Esophagus muscularis mucosa (tissue), 4 donors: Measurements from ENCODE around the gene PRR15L. TPM values are rescaled to one million over a fixed set of nuclear protein-coding genes. Genes with fewer than 3 reads are reported as not detected.

Experiments used
- DNase-seq: peaks from one replicate; pipeline ENCODE4 v3.0.0-alpha.2; 2017; ENCODE audit errors: extremely low spot score
- H3K27ac ChIP-seq, 4 donors: fragments of 200-600 bp; sonication (generic); replicated peaks in 1 of 4; 1 replicate in 3 of 4; 2 replicates in 1 of 4; pipeline ENCODE4 v1.5.1; 2016 to 2019; ENCODE audit warnings: mild to moderate bottlenecking in 1 of 4
- H3K27me3 ChIP-seq, 4 donors: fragments of 200-600 bp; sonication (generic); one replicate each; pipeline versions ENCODE4 v1.5.1 to v1.6.0; 2016 to 2019
- H3K36me3 ChIP-seq, 4 donors: fragments of 200-600 bp; sonication (generic); one replicate each; pipeline ENCODE4 v1.5.1; 2016 to 2019
- H3K4me1 ChIP-seq, 4 donors: fragments of 200-600 bp; sonication (generic); one replicate each; pipeline ENCODE4 v1.5.1; 2016 to 2019
- H3K4me3 ChIP-seq, 4 donors: fragments of 200-600 bp; sonication (generic); 1 replicate in 2 of 4; 2 replicates in 2 of 4; pipeline ENCODE4 v1.5.1; 2016 to 2019; ENCODE audit warnings: mild to moderate bottlenecking in 4 of 4, moderate library complexity in 1 of 4
- H3K9me3 ChIP-seq, 4 donors: fragments of 200-600 bp; sonication (generic); 1 replicate in 3 of 4; 2 replicates in 1 of 4; pipeline ENCODE4 v1.5.1; 2016 to 2019
- EP300 ChIP-seq: sonication (generic); formaldehyde crosslinking; IDR thresholded peaks from one replicate; pipeline ENCODE4 v1.6.1; 2017; ENCODE audit warnings: antibody characterized with exemption
- POLR2A ChIP-seq: fragments of 450-650 bp; IDR thresholded peaks from one replicate; pipeline ENCODE4 v1.6.1; 2017; ENCODE audit warnings: antibody characterized with exemption, moderate library complexity, mild to moderate bottlenecking, low read depth
- POLR2AphosphoS5 ChIP-seq, 2 donors: sonication (generic); formaldehyde crosslinking; IDR thresholded peaks; one replicate each; pipeline ENCODE4 v1.6.1; 2017; ENCODE audit warnings: antibody characterized with exemption in 2 of 2
- WGBS: methylation state at CpG from one replicate; pipeline ENCODE4 v1.1.5; 2018; 5-methylcytosine and 5-hydroxymethylcytosine counted together
- intact Hi-C: fragments of 100-400 bp; cut with DNase I; formaldehyde crosslinking; loops from one replicate; pipeline ENCODE4 v1.15.1; 2023
- total RNA-seq, 4 donors: library from RNA; depleted of rRNA; stranded (reverse); fragments of >200 nt; gene quantifications; one replicate each; pipeline versions ENCODE4 v1.1.0 to v1.2.1, GENCODE V29; 2016
- TF ChIP-seq, protein P1 (sequence below), 3 experiments: fragments of 200-600 bp in 2 of 3; fragments of 450-650 bp in 1 of 3; sonication (generic) in 2 of 3; IDR thresholded peaks; one replicate each; pipeline ENCODE4 v1.5.1; 2017 to 2019; ENCODE audit warnings: antibody characterized with exemption in 3 of 3, mild to moderate bottlenecking in 2 of 3, moderate library complexity in 1 of 3

PRR15L gene
- total RNA-seq, 4 donors from 2014 or later = not detected

DNA sequence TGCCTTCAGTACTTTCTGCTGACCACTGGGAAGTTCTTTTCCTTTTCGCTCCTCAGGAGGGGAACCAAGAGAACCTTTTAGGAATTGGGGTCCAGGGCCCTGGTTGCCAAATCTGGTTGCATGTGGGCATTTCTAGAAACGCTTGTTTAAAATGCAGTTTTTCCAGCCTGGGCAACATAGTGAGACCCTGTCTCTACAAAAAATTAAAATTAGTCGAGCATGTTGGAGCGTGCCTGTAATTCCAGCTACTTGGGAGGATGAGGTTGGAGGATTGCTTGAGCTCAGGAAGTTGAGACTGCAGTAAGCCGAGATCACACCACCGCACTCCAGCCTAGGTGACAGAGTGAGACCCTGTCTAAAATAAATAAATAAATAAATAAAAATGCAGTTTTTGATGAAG is 15.1 kb downstream of the PRR15L start:
- WGBS = 76% methylated on average over 6 of the region's 6 CpGs
- Histone ChIP-seq H3K27me3 (no peaks in the 10 kb centered on the region), H3K4me1 (peaks cover 20 to 55% (median 35%) of the 10 kb centered on the region in 4 donors), H3K36me3 (peaks cover 0 to 38% (median 28%) of the 10 kb centered on the region in 4 donors), H3K9me3 (no peaks in the 10 kb centered on the region), H3K4me3 (peak overlapping the region; percentile 77 to 97 (median 90)), H3K27ac (peak overlapping the region in 2 of 4 donors; percentile 81 to 88)
- no peak for DNase-seq
- TF ChIP-seq POLR2A = no peak
- TF ChIP-seq POLR2AphosphoS5 (IDR thresholded peaks at IDR 0.05) = no peak
- no peak for TF ChIP-seq EP300
- TF ChIP-seq, protein P1, sequence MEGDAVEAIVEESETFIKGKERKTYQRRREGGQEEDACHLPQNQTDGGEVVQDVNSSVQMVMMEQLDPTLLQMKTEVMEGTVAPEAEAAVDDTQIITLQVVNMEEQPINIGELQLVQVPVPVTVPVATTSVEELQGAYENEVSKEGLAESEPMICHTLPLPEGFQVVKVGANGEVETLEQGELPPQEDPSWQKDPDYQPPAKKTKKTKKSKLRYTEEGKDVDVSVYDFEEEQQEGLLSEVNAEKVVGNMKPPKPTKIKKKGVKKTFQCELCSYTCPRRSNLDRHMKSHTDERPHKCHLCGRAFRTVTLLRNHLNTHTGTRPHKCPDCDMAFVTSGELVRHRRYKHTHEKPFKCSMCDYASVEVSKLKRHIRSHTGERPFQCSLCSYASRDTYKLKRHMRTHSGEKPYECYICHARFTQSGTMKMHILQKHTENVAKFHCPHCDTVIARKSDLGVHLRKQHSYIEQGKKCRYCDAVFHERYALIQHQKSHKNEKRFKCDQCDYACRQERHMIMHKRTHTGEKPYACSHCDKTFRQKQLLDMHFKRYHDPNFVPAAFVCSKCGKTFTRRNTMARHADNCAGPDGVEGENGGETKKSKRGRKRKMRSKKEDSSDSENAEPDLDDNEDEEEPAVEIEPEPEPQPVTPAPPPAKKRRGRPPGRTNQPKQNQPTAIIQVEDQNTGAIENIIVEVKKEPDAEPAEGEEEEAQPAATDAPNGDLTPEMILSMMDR (IDR thresholded peaks at IDR 0.05) = no peak
- intact Hi-C loops = loop anchor here (5.0 to 10.0 kb wide), 2 partner anchors 50 to 98 kb away; partner anchors contain the start of gene SCRN2

DNA sequence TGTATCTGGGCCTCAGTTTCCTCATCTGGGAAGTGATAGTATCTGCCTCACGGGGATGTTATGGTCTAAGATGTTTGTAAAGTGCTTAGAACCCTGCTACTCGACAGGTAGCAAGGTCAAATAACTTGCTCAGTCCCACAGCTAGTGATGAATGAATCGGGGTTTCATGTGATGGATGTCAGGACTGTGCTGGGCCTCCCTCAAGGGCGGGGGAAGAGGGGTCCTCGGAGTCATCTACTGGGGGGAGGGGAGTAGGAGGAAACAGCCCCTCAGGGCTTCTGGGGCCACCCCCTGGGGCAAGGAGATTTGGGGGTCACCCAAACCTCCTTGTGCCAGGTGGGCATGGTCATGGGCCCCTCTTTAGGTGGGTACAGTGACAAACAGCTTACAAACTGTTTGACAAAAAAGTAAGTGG is 15.6 kb downstream of the PRR15L start:
- H3K4me1 ChIP-seq = peaks cover 20 to 54% (median 35%) of the 10 kb centered on the region in 4 donors
- peak overlapping the region; percentile 77 to 97 (median 90) for H3K4me3 ChIP-seq
- DNase-seq = no peak
- no peak for TF ChIP-seq EP300
- TF ChIP-seq POLR2AphosphoS5 (IDR thresholded peaks at IDR 0.05) = no peak
- TF ChIP-seq, protein P1 (IDR thresholded peaks at IDR 0.05) = no peak
- TF ChIP-seq POLR2A = no peak
- 12% methylated on average over 4 of the region's 5 CpGs for WGBS
- H3K9me3 ChIP-seq = no peaks in the 10 kb centered on the region
- peak overlapping the region; percentile 81 to 88 (median 87) for H3K27ac ChIP-seq
- H3K36me3 ChIP-seq = peaks cover 0 to 38% (median 28%) of the 10 kb centered on the region in 4 donors
- no peaks in the 10 kb centered on the region for H3K27me3 ChIP-seq
- intact Hi-C loops = loop anchor here (5.0 to 10.0 kb wide), 2 partner anchors 50 to 97 kb away; partner anchors contain the start of gene SCRN2

DNA sequence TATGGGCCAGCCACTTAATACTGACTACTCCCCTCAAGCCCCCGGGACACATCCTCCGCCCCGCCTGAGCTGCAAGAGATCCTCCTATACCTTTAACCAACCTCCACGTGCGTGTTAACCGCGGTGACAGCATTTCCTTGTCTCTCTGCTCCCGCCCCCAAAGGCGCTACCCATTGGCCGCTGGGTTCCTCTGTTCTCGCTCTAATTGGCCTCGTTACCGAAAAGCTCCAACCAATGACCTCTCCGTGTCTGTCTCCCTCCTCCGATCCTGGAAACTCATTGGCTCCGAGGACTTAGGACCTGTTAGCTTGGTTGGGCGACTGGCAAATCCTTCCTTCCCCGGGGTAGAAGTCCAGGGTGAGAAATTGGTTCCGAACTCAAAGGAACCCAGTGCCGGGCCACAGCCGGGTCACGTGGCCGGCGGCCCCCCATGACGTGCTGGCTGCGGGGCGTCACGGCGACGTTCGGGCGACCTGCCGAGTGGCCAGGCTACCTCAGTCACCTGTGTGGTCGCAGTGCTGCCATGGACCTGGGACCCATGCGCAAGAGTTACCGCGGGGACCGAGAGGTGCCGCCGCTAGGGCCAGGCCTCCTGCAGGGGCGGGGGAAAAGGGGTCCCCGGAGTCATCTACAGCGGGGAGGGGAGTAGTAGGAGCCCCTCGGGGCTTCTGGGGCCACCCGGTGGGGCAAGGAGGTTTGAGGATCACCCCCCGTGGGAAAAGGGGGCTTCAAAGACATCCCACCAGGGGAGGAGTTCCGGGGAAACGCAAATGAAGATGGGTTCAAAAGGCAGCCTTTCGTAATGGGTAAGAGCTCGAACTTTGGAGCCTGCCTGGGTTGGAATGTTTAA is 16.2 kb downstream of the PRR15L start, which contains the start of gene PNPO:
TSS of gene PNPO (plus strand) at position 326 of the 850 bp plus-strand sequence. CDS start at position 431, 105 bp downstream.
- WGBS = under 1% methylated on average over 33 of the region's 50 CpGs
- no peaks in the 10 kb centered on the region for H3K9me3 ChIP-seq
- TF ChIP-seq EP300 (no peak), POLR2AphosphoS5 (IDR thresholded peaks at IDR 0.05) (peak; percentile 78 to 80), POLR2A (no peak)
- TF ChIP-seq, protein P1 (IDR thresholded peaks at IDR 0.05) = peak in 1 of 3 experiments; percentile 2

DNA sequence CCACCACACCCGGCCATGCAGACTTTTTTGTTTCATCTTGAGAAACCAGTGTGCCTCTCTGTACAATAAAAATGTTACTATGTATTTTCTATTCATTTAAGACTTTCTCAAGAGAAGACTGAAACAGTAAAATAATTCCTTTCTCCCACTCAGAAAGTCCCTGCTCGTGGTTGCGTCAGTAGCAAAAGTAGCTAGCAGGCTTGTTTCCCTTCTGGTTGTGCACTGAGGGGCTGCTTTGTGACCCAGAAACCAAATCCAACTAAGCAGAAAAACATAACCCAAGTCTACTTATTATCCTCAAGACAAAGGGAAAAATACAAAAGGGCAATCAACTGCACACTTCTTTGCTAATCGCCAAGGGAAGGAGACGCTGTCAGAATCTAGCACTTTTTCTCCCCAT is 19.7 kb downstream of the PRR15L start:
- WGBS = 89% methylated on average over 5 of the region's 5 CpGs
- H3K4me1 ChIP-seq = peaks cover 12 to 24% (median 22%) of the 10 kb centered on the region in 4 donors
- intact Hi-C loops = no loop called here
- no peak overlapping the region for H3K27ac ChIP-seq
- H3K27me3 ChIP-seq = no peaks in the 10 kb centered on the region
- no peak for TF ChIP-seq POLR2A
- TF ChIP-seq, protein P1 (IDR thresholded peaks at IDR 0.05) = no peak
- no peak for TF ChIP-seq EP300
- TF ChIP-seq POLR2AphosphoS5 (IDR thresholded peaks at IDR 0.05) = no peak
- no peak for DNase-seq
- H3K9me3 ChIP-seq = no peaks in the 10 kb centered on the region
- H3K4me3 ChIP-seq = no peak overlapping the region
- H3K36me3 ChIP-seq = no peaks in the 10 kb centered on the region

More for the DNA sequence above, 16.2 kb downstream of the PRR15L start, which contains the start of gene PNPO:
- peak within 1 kb of the TSS; percentile 77 to 97 (median 90) for H3K4me3 ChIP-seq
- peaks cover 0 to 34% (median 25%) of the 10 kb centered on the region in 4 donors for H3K36me3 ChIP-seq
- intact Hi-C loops = loop anchor here (5.0 to 10.0 kb wide), 2 partner anchors 49 to 97 kb away; partner anchors contain the start of gene SCRN2
- peak within 1 kb of the TSS; percentile 81 to 88 (median 87) for H3K27ac ChIP-seq
- no peaks in the 10 kb centered on the region for H3K27me3 ChIP-seq
- H3K4me1 ChIP-seq = peaks cover 20 to 47% (median 33%) of the 10 kb centered on the region in 4 donors
- DNase-seq = peak; percentile 99
